ENCODE measurements around the gene ZSCAN12. TPM values are rescaled to one million over a fixed set of nuclear protein-coding genes. Genes with fewer than 3 reads are reported as not detected.
A peak's percentile ranks its signal among the peaks of the same experiment; 100 is the strongest.

Gene ZSCAN12
- total and polyA plus RNA-seq, 8 donors: 1.1 to 10.5 (median 3.5) TPM

DNA sequence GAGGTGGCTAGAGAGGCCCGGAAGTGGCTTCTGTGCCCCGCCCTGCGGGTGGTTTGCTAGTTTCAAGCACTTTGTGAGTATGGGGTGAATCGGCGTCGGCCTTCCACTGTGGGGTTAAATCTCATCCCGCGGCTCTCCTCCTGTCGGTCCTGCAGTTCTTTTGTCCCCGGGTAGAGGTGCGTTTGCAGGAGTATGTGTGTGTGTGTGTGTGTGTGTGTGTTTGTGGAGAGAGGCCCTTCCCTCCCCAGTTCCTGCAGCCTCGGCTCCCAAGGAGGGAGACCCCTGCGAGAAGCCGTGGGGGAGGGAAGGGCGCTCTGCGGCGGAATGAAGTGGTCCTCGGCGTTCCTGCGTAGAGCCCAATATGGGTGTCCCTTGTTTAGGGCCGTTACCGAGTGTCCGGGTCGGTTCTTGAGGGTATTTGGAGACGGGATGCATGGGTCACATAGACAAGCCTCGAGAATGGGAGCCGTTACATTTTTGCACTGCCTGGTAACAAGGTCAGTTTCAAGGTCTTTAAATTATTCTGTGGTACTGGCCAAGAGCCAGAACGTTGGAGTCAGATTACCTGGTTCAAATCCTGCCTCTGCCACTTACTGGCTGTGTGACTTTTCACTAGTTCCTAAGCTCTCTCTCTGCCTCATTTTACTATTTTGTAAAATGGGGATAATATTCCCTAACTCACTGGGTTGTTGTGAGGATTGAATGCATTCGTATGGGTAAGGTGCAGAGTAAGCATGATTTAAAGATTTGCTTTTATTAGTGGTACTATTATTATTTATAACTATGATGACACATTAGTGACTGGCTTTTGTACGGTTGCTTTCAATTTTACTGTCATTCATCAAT is 49.4 kb downstream of the ZSCAN12 start, which contains the start of gene ZKSCAN3:
Gene ZKSCAN3 (plus strand): TSS at position 56 of the 846 bp plus-strand sequence. CDS start 9,640 bp downstream, outside the sequence.
- peak; percentile 35 to 58 (median 46) for TF ChIP-seq POLR2AphosphoS5 (IDR thresholded peaks at IDR 0.05)
- TF ChIP-seq, protein P1, sequence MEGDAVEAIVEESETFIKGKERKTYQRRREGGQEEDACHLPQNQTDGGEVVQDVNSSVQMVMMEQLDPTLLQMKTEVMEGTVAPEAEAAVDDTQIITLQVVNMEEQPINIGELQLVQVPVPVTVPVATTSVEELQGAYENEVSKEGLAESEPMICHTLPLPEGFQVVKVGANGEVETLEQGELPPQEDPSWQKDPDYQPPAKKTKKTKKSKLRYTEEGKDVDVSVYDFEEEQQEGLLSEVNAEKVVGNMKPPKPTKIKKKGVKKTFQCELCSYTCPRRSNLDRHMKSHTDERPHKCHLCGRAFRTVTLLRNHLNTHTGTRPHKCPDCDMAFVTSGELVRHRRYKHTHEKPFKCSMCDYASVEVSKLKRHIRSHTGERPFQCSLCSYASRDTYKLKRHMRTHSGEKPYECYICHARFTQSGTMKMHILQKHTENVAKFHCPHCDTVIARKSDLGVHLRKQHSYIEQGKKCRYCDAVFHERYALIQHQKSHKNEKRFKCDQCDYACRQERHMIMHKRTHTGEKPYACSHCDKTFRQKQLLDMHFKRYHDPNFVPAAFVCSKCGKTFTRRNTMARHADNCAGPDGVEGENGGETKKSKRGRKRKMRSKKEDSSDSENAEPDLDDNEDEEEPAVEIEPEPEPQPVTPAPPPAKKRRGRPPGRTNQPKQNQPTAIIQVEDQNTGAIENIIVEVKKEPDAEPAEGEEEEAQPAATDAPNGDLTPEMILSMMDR (IDR thresholded peaks at IDR 0.05): no peak
- no peaks in the 10 kb centered on the region for H3K27me3 ChIP-seq
- intact Hi-C loops (cut with DNase I; ENCODE audit: low total_unique reads): no loop called here
- no peaks in the 10 kb centered on the region for H3K36me3 ChIP-seq
- 0 to 1% (median 1%) methylated on average over 28 to 30 of the region's 30 CpGs for WGBS, 5 donors
- peak within 1 kb of the TSS; percentile 61 to 92 (median 70) for H3K4me3 ChIP-seq
- H3K9me3 ChIP-seq: no peaks in the 10 kb centered on the region
- peaks cover 19 to 53% (median 33%) of the 10 kb centered on the region in 4 donors for H3K4me1 ChIP-seq
- peak; percentile 86 to 95 for DNase-seq
- H3K27ac ChIP-seq: peak within 1 kb of the TSS; percentile 75 to 89 (median 87)

DNA sequence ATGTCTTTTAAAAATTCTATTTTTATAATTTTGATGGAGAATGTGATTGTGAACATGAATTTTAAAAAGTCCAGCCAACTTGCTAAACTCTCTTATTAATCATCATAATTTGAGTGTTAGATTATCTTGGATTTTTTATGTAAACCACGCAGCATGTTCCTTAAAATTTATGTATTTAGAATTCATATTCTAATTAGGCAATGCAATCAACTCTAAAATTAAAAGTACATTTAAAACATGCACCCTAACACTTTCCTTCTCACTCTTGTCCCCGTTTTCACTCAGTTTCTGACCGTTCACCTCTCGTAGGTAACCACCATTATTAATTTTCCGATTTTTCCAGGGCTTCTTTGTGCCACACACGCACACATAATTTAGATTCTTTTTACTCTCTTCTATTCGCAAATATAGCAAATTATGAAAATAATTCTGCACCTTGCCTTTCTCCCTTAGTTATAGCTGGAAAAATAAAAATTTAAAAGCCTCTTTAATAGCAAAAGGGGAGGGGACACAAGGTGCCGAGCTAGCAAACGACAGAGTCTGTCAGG is 50.1 kb downstream of the ZSCAN12 start:
- Histone ChIP-seq H3K36me3 (no peaks in the 10 kb centered on the region), H3K27ac (peak overlapping the region; percentile 75 to 89 (median 87)), H3K9me3 (no peaks in the 10 kb centered on the region), H3K27me3 (no peaks in the 10 kb centered on the region), H3K4me1 (peaks cover 12 to 46% (median 26%) of the 10 kb centered on the region in 4 donors), H3K4me3 (peak overlapping the region; percentile 61 to 92 (median 70))
- TF ChIP-seq, protein P1 (IDR thresholded peaks at IDR 0.05): no peak
- TF ChIP-seq POLR2A (IDR thresholded peaks at IDR 0.05): no peak
- TF ChIP-seq POLR2AphosphoS5 (IDR thresholded peaks at IDR 0.05): no peak
- TF ChIP-seq EP300 (IDR thresholded peaks at IDR 0.05): no peak
- no peak for DNase-seq
- 1 to 2% (median 2%) methylated on average over 9 of the region's 9 CpGs for WGBS, 5 donors
- intact Hi-C loops (cut with DNase I; ENCODE audit: low total_unique reads): no loop called here

DNA sequence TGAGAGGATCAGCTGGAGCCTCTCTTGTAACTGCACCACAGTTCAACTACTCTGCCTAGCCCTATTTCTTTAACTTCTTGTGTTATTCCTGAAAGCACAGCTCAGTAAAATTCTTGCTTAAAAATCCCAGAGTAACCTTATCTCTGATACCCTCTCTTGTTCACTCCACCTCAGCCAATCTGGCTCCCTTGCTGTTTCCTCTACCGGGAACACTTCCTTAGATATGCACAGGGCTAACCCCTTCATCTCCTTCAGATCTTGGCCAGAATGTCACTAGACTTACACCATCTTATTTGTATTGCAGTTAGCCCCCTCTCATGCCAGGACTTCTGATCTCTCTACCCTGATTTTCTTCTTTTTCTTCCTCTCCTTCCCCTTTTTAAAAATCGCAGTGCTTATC is 52.4 kb downstream of the ZSCAN12 start:
- H3K36me3 ChIP-seq: no peaks in the 10 kb centered on the region
- TF ChIP-seq, protein P1 (IDR thresholded peaks at IDR 0.05): no peak
- TF ChIP-seq EP300 (IDR thresholded peaks at IDR 0.05) (no peak), POLR2A (IDR thresholded peaks at IDR 0.05) (no peak), POLR2AphosphoS5 (IDR thresholded peaks at IDR 0.05) (no peak)
- 9 to 21% (median 12%) methylated on average over 2 of the region's 2 CpGs for WGBS, 5 donors

DNA sequence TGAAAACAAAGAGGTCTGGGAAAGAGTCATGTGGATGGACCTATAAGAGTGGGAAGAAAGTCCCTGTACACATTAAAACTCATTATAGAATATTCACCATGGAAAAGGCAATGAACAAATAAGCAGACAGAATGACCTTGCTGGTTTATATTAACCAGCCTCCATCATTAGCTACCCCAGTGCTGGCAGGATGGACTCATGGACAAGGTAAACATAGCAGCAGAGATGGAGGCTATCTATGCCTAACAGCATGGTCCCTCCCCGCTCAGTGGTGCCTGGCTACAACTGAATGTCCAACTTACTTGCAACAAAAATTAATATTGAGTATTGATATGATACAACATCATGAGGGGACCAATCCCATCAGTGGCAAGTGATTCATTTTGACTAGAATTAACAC is 54.3 kb downstream of the ZSCAN12 start:
- Histone ChIP-seq H3K27ac (no peak overlapping the region), H3K4me1 (peaks cover 0 to 5% (median under 1%) of the 10 kb centered on the region in 4 donors), H3K9me3 (no peaks in the 10 kb centered on the region), H3K4me3 (no peak overlapping the region), H3K36me3 (no peaks in the 10 kb centered on the region), H3K27me3 (no peaks in the 10 kb centered on the region)
- 71 to 91% (median 86%) methylated on average over 1 of the region's 1 CpG for WGBS, 5 donors
- no peak for TF ChIP-seq POLR2AphosphoS5 (IDR thresholded peaks at IDR 0.05)
- TF ChIP-seq POLR2A (IDR thresholded peaks at IDR 0.05): no peak
- TF ChIP-seq EP300 (IDR thresholded peaks at IDR 0.05): no peak
- TF ChIP-seq, protein P1 (IDR thresholded peaks at IDR 0.05): no peak
- intact Hi-C loops (cut with DNase I; ENCODE audit: low total_unique reads): no loop called here
- DNase-seq: no peak

More for the DNA sequence above, 52.4 kb downstream of the ZSCAN12 start:
- Histone ChIP-seq H3K27me3 (no peaks in the 10 kb centered on the region), H3K4me1 (peaks cover 10 to 25% (median 16%) of the 10 kb centered on the region in 4 donors), H3K27ac (no peak overlapping the region), H3K9me3 (no peaks in the 10 kb centered on the region), H3K4me3 (no peak overlapping the region)
- DNase-seq: no peak
- intact Hi-C loops (cut with DNase I; ENCODE audit: low total_unique reads): no loop called here

Measured in stomach (tissue), 9 donors.